ENCODE data around the gene FBXL22.
"Not testable (repeated sequence)": the region's sequence is repeated elsewhere in the genome, so short reads cannot be mapped to it uniquely, and the experiment has no call there.

FBXL22 gene

GRCh38 chr15:63610209-63610841, 13.1 kb downstream of the FBXL22 start:
- peak; percentile 91 for ATAC-seq (ENCODE audit: low read depth)
- H3K36me3 ChIP-seq (ENCODE audit: low read depth): peaks cover 30% of the 10 kb centered on the region
- no peak overlapping the region for H3K27ac ChIP-seq (ENCODE audit: poor library complexity, severe bottlenecking)

GRCh38 chr15:63611177-63611576, 14.0 kb downstream of the FBXL22 start:
- Histone ChIP-seq H3K36me3 (ENCODE audit: low read depth) (peaks cover 36% of the 10 kb centered on the region), H3K9me3 (ENCODE audit: severe bottlenecking) (no peaks in the 10 kb centered on the region), H3K27me3 (ENCODE audit: insufficient read depth, poor library complexity, severe bottlenecking) (no peaks in the 10 kb centered on the region), H3K4me1 (ENCODE audit: insufficient read depth, poor library complexity, severe bottlenecking) (peaks cover 7% of the 10 kb centered on the region), H3K4me3 (ENCODE audit: severe bottlenecking) (no peak overlapping the region), H3K27ac (ENCODE audit: poor library complexity, severe bottlenecking) (no peak overlapping the region)
- no peak for TF ChIP-seq CTCF (IDR thresholded peaks at IDR 0.05; ENCODE audit: poor library complexity, severe bottlenecking)
- DNase-seq (ENCODE audit: low spot score) (no peak), ATAC-seq (ENCODE audit: low read depth) (no peak)

More at GRCh38 chr15:63610209-63610841, 13.1 kb downstream of the FBXL22 start:
- Histone ChIP-seq H3K27me3 (ENCODE audit: insufficient read depth, poor library complexity, severe bottlenecking) (no peaks in the 10 kb centered on the region), H3K9me3 (ENCODE audit: severe bottlenecking) (no peaks in the 10 kb centered on the region), H3K4me1 (ENCODE audit: insufficient read depth, poor library complexity, severe bottlenecking) (no peaks in the 10 kb centered on the region), H3K4me3 (ENCODE audit: severe bottlenecking) (no peak overlapping the region)
- peak; percentile 98 for TF ChIP-seq CTCF (IDR thresholded peaks at IDR 0.05; ENCODE audit: poor library complexity, severe bottlenecking)
- no peak for DNase-seq (ENCODE audit: low spot score)

- ATAC-seq (ENCODE audit: low read depth) (no peak), DNase-seq (ENCODE audit: low spot score) (no peak)
- Histone ChIP-seq H3K4me3 (ENCODE audit: severe bottlenecking) (no peak overlapping the region), H3K27me3 (ENCODE audit: insufficient read depth, poor library complexity, severe bottlenecking) (no peaks in the 10 kb centered on the region), H3K27ac (ENCODE audit: poor library complexity, severe bottlenecking) (no peak overlapping the region), H3K4me1 (ENCODE audit: insufficient read depth, poor library complexity, severe bottlenecking) (peaks cover 12% of the 10 kb centered on the region), H3K36me3 (ENCODE audit: low read depth) (peaks cover 44% of the 10 kb centered on the region), H3K9me3 (ENCODE audit: severe bottlenecking) (no peaks in the 10 kb centered on the region)
- TF ChIP-seq CTCF (IDR thresholded peaks at IDR 0.05; ENCODE audit: poor library complexity, severe bottlenecking): no peak
Observed at GRCh38 chr15:63612300-63612699, 15.1 kb downstream of the FBXL22 start.

GRCh38 chr15:63615935-63616334, 18.7 kb downstream of the FBXL22 start:
- no peak overlapping the region for H3K27ac ChIP-seq (ENCODE audit: poor library complexity, severe bottlenecking)
- no peak for TF ChIP-seq CTCF (IDR thresholded peaks at IDR 0.05; ENCODE audit: poor library complexity, severe bottlenecking)
- peaks cover 24% of the 10 kb centered on the region for H3K36me3 ChIP-seq (ENCODE audit: low read depth)
- no peak overlapping the region for H3K4me3 ChIP-seq (ENCODE audit: severe bottlenecking)
- H3K27me3 ChIP-seq (ENCODE audit: insufficient read depth, poor library complexity, severe bottlenecking): no peaks in the 10 kb centered on the region
- peaks cover 12% of the 10 kb centered on the region for H3K4me1 ChIP-seq (ENCODE audit: insufficient read depth, poor library complexity, severe bottlenecking)
- H3K9me3 ChIP-seq (ENCODE audit: severe bottlenecking): no peaks in the 10 kb centered on the region
- ATAC-seq (ENCODE audit: low read depth): peak; percentile 86
- no peak for DNase-seq (ENCODE audit: low spot score)

GRCh38 chr15:63617147-63617546, 20.0 kb downstream of the FBXL22 start:
- peaks cover 35% of the 10 kb centered on the region for H3K36me3 ChIP-seq (ENCODE audit: low read depth)
- peaks cover 12% of the 10 kb centered on the region for H3K4me1 ChIP-seq (ENCODE audit: insufficient read depth, poor library complexity, severe bottlenecking)
- H3K27ac ChIP-seq (ENCODE audit: poor library complexity, severe bottlenecking); H3K4me3 ChIP-seq (ENCODE audit: severe bottlenecking); ATAC-seq (ENCODE audit: low read depth); DNase-seq (ENCODE audit: low spot score); H3K27me3 ChIP-seq (ENCODE audit: insufficient read depth, poor library complexity, severe bottlenecking); H3K9me3 ChIP-seq (ENCODE audit: severe bottlenecking): not testable (repeated sequence)

- H3K4me3 ChIP-seq (ENCODE audit: severe bottlenecking); H3K27ac ChIP-seq (ENCODE audit: poor library complexity, severe bottlenecking); DNase-seq (ENCODE audit: low spot score); ATAC-seq (ENCODE audit: low read depth); H3K27me3 ChIP-seq (ENCODE audit: insufficient read depth, poor library complexity, severe bottlenecking); H3K9me3 ChIP-seq (ENCODE audit: severe bottlenecking): not testable (repeated sequence)
- peaks cover 12% of the 10 kb centered on the region for H3K4me1 ChIP-seq (ENCODE audit: insufficient read depth, poor library complexity, severe bottlenecking)
- H3K36me3 ChIP-seq (ENCODE audit: low read depth): peaks cover 39% of the 10 kb centered on the region
Observed at GRCh38 chr15:63617627-63618026, 20.4 kb downstream of the FBXL22 start.

- H3K4me1 ChIP-seq (ENCODE audit: insufficient read depth, poor library complexity, severe bottlenecking); DNase-seq (ENCODE audit: low spot score); ATAC-seq (ENCODE audit: low read depth); H3K9me3 ChIP-seq (ENCODE audit: severe bottlenecking); H3K27ac ChIP-seq (ENCODE audit: poor library complexity, severe bottlenecking); H3K4me3 ChIP-seq (ENCODE audit: severe bottlenecking); H3K27me3 ChIP-seq (ENCODE audit: insufficient read depth, poor library complexity, severe bottlenecking): not testable (repeated sequence)
- H3K36me3 ChIP-seq (ENCODE audit: low read depth): peaks cover 53% of the 10 kb centered on the region
Observed at GRCh38 chr15:63620760-63621159, 23.6 kb downstream of the FBXL22 start.

All from RWPE2 (cell line).